K562 (cell line): ENCODE measurements around the gene TACR2. TPM values are rescaled to one million over a fixed set of nuclear protein-coding genes. Genes with fewer than 3 reads are reported as not detected.

Experiments used
- BCL6 ChIP-seq: fragments of 250-450 bp; sonication (Bioruptor Pico); IDR thresholded peaks from 2 replicates; pipeline ENCODE4 v1.4.0; 2020
- BDP1 ChIP-seq: IDR thresholded peaks from 3 replicates; pipeline ENCODE4 v1.6.1; 2011; ENCODE audit not compliant: insufficient read length, insufficient read depth
- FOSL1 ChIP-seq: fragments of 200-800 bp; sonication (Bioruptor generic); conservative IDR thresholded peaks from 2 replicates; pipeline ENCODE4 v1.6.1; 2016; ENCODE audit warnings: missing genetic modification characterization, missing compliant biosample characterization
- FOXM1 ChIP-seq, 2 experiments: fragments of 450-650 bp in 1 of 2; sonication (generic) in 1 of 2; formaldehyde crosslinking in 1 of 2; IDR thresholded peaks; 2 replicates each; pipeline versions ENCODE4 v1.6.1 to v1.9.0; 2017 to 2022; ENCODE audit warnings: low read depth in 2 of 2, mild to moderate bottlenecking in 2 of 2, missing genetic modification reagents in 1 of 2, moderate library complexity in 1 of 2
- FUS ChIP-seq: fragments of 200-400 bp; formaldehyde crosslinking; optimal IDR thresholded peaks from 2 replicates; pipeline ENCODE3; 2017; ENCODE audit warnings: low read depth, low read length
- NCOA2 ChIP-seq, 2 experiments: fragments of 450-650 bp; IDR thresholded peaks; 2 replicates each; pipeline ENCODE4 v1.6.1; 2018; ENCODE audit warnings: mild to moderate bottlenecking in 2 of 2, moderate library complexity in 1 of 2; ENCODE audit not compliant: partially characterized antibody in 2 of 2
- PRMT5 ChIP-seq: sonication (generic); formaldehyde crosslinking; IDR thresholded peaks from 2 replicates; pipeline ENCODE4 v1.5.0; 2020; ENCODE audit warnings: missing genetic modification reagents
- PTRF ChIP-seq: fragments of 450-650 bp; IDR thresholded peaks from 2 replicates; pipeline ENCODE4 v1.6.1; 2016; ENCODE audit warnings: mild to moderate bottlenecking, missing genetic modification characterization, missing compliant biosample characterization
- SREBF1 ChIP-seq: fragments of 150-350 bp; IDR thresholded peaks from 2 replicates; pipeline ENCODE4 v1.6.1; 2014; ENCODE audit warnings: antibody characterized with exemption, low read depth, low read length, borderline replicate concordance
- SRSF1 ChIP-seq: fragments of 200-400 bp; formaldehyde crosslinking; IDR thresholded peaks from 2 replicates; pipeline ENCODE4 v1.6.1; 2017; ENCODE audit warnings: mild to moderate bottlenecking, low read depth, low read length, moderate library complexity
- SUPT5H ChIP-seq: fragments of 450-650 bp; IDR thresholded peaks from 2 replicates; pipeline ENCODE4 v1.6.1; 2016
- ZNF134 ChIP-seq: fragments of 250-450 bp; sonication (Bioruptor Pico); conservative IDR thresholded peaks from 2 replicates; pipeline ENCODE4 v1.4.0; 2020
- ZNF263 ChIP-seq: sonication (generic); formaldehyde crosslinking; IDR thresholded peaks from 2 replicates; pipeline ENCODE4 v1.8.0; 2022; ENCODE audit warnings: mild to moderate bottlenecking, missing genetic modification reagents, borderline replicate concordance
- ZNF668 ChIP-seq: fragments of 250-450 bp; sonication (Bioruptor Pico); IDR thresholded peaks from 2 replicates; pipeline ENCODE4 v1.8.0; 2022; ENCODE audit warnings: mild to moderate bottlenecking, inconsistent platforms
- ZNF79 ChIP-seq: fragments of 250-450 bp; sonication (Bioruptor Pico); IDR thresholded peaks from 2 replicates; pipeline ENCODE4 v1.4.0; 2020; ENCODE audit warnings: low read depth, mild to moderate bottlenecking, moderate library complexity
- polyA plus RNA-seq, 8 experiments: library from polyadenylated mRNA; depleted of rRNA in 4 of 8; stranded (reverse) in 5 of 8; unstranded in 3 of 8; fragments of >200 nt; fragmentation: Nextera tagmentation in 2 of 8; fragmentation: Illumina TruSeq in 1 of 8; extraction: Ambion mirVana in 2 of 8; extraction: Trizol in 1 of 8; gene quantifications; 2 replicates each; pipeline versions ENCODE4 v1.2.1 to v1.2.3, GENCODE V29; 2011 to 2014; ENCODE audit warnings: inconsistent platforms in 1 of 8, missing spikeins in 1 of 8
- total RNA-seq, 7 experiments: library from RNA; depleted of rRNA in 6 of 7; stranded (reverse); fragments of >200 nt in 6 of 7; fragmentation: Illumina TruSeq in 2 of 7; extraction: Trizol in 2 of 7; gene quantifications; 2 replicates each; pipeline versions ENCODE4 v1.2.1 to v1.2.3, GENCODE V29; 2011 to 2021; ENCODE audit warnings: low replicate concordance in 1 of 7
- TF ChIP-seq, protein P1 (sequence below): sonication (generic); formaldehyde crosslinking; IDR thresholded peaks from 2 replicates; pipeline ENCODE4 v1.8.0; 2022; ENCODE audit warnings: missing genetic modification reagents, mild to moderate bottlenecking, borderline replicate concordance
- TF ChIP-seq, protein P2 (sequence below): sonication (generic); formaldehyde crosslinking; IDR thresholded peaks from 2 replicates; pipeline ENCODE4 v1.8.1; 2023; ENCODE audit warnings: mild to moderate bottlenecking, missing genetic modification reagents
- TF ChIP-seq, protein P3 (sequence below): fragments of 450-650 bp; IDR thresholded peaks from 2 replicates; pipeline ENCODE4 v1.6.1; 2016; ENCODE audit warnings: low read depth, mild to moderate bottlenecking, moderate library complexity
- TF ChIP-seq, protein P4 (sequence below): fragments of 450-650 bp; IDR thresholded peaks from 2 replicates; pipeline ENCODE4 v1.6.1; 2018; ENCODE audit not compliant: partially characterized antibody
- TF ChIP-seq, protein P5 (sequence below): fragments of 250-450 bp; sonication (Bioruptor Pico); IDR thresholded peaks from 2 replicates; pipeline ENCODE4 v1.5.0; 2021

Gene TACR2
- total and polyA plus RNA-seq, 9 of the 15 experiments (the other 6 are each of a cell fraction or from before 2014, with no cell fraction given): not detected

DNA sequence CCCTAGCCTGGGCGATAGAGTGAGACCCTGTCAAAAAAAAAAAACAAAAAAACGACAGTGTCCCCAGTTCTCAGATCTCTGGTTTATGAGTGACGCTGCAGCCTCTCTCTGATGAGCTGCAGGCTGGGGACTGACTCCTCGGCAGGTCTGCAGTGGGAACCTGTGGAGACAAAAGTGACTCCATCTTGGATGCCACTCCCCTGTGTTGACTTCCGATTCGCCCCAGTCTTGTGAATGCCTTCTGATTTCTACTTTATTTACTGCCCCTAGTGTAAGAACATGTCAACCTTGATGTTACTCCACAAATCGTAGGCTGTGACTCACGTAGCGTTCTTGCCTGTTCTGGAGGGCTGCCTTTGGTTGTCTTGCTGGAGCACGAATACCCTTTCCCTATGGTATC is 6.2 kb downstream of the TACR2 start (continued):
- TF ChIP-seq, protein P1, sequence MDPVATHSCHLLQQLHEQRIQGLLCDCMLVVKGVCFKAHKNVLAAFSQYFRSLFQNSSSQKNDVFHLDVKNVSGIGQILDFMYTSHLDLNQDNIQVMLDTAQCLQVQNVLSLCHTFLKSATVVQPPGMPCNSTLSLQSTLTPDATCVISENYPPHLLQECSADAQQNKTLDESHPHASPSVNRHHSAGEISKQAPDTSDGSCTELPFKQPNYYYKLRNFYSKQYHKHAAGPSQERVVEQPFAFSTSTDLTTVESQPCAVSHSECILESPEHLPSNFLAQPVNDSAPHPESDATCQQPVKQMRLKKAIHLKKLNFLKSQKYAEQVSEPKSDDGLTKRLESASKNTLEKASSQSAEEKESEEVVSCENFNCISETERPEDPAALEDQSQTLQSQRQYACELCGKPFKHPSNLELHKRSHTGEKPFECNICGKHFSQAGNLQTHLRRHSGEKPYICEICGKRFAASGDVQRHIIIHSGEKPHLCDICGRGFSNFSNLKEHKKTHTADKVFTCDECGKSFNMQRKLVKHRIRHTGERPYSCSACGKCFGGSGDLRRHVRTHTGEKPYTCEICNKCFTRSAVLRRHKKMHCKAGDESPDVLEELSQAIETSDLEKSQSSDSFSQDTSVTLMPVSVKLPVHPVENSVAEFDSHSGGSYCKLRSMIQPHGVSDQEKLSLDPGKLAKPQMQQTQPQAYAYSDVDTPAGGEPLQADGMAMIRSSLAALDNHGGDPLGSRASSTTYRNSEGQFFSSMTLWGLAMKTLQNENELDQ (CRISPR knock-in tag): no peak
- TF ChIP-seq ZNF134 (CRISPR knock-in tag) (no peak; the same call in 1 of the 2 replicates), PTRF (tag) (peak; percentile 93), BCL6 (CRISPR knock-in tag) (0 out of 2 replicates have a peak, but pooled peaks have one; percentile 21), ZNF79 (CRISPR knock-in tag) (peak; percentile 79; the same call in 1 of the 2 replicates), FOXM1 (IDR thresholded peaks at IDR 0.05; ENCODE audit: low read depth) (no peak), FOXM1 (CRISPR knock-in tag; IDR thresholded peaks at IDR 0.05; ENCODE audit: low read depth) (no peak), ZNF668 (CRISPR knock-in tag) (no peak), SREBF1 (no peak), SRSF1 (no peak), BDP1 (no peak), FOSL1 (tag) (no peak), NCOA2 (IDR thresholded peaks at IDR 0.05; ENCODE audit: partially characterized antibody in 2 of 2) (no peak), FUS (no peak), PRMT5 (no peak), ZNF263 (CRISPR knock-in tag) (no peak), SUPT5H (no peak)
- TF ChIP-seq, protein P2, sequence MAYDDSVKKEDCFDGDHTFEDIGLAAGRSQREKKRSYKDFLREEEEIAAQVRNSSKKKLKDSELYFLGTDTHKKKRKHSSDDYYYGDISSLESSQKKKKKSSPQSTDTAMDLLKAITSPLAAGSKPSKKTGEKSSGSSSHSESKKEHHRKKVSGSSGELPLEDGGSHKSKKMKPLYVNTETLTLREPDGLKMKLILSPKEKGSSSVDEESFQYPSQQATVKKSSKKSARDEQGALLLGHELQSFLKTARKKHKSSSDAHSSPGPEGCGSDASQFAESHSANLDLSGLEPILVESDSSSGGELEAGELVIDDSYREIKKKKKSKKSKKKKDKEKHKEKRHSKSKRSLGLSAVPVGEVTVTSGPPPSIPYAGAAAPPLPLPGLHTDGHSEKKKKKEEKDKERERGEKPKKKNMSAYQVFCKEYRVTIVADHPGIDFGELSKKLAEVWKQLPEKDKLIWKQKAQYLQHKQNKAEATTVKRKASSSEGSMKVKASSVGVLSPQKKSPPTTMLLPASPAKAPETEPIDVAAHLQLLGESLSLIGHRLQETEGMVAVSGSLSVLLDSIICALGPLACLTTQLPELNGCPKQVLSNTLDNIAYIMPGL: no peak
- TF ChIP-seq, protein P3, sequence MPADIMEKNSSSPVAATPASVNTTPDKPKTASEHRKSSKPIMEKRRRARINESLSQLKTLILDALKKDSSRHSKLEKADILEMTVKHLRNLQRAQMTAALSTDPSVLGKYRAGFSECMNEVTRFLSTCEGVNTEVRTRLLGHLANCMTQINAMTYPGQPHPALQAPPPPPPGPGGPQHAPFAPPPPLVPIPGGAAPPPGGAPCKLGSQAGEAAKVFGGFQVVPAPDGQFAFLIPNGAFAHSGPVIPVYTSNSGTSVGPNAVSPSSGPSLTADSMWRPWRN: no peak
- TF ChIP-seq, protein P4, sequence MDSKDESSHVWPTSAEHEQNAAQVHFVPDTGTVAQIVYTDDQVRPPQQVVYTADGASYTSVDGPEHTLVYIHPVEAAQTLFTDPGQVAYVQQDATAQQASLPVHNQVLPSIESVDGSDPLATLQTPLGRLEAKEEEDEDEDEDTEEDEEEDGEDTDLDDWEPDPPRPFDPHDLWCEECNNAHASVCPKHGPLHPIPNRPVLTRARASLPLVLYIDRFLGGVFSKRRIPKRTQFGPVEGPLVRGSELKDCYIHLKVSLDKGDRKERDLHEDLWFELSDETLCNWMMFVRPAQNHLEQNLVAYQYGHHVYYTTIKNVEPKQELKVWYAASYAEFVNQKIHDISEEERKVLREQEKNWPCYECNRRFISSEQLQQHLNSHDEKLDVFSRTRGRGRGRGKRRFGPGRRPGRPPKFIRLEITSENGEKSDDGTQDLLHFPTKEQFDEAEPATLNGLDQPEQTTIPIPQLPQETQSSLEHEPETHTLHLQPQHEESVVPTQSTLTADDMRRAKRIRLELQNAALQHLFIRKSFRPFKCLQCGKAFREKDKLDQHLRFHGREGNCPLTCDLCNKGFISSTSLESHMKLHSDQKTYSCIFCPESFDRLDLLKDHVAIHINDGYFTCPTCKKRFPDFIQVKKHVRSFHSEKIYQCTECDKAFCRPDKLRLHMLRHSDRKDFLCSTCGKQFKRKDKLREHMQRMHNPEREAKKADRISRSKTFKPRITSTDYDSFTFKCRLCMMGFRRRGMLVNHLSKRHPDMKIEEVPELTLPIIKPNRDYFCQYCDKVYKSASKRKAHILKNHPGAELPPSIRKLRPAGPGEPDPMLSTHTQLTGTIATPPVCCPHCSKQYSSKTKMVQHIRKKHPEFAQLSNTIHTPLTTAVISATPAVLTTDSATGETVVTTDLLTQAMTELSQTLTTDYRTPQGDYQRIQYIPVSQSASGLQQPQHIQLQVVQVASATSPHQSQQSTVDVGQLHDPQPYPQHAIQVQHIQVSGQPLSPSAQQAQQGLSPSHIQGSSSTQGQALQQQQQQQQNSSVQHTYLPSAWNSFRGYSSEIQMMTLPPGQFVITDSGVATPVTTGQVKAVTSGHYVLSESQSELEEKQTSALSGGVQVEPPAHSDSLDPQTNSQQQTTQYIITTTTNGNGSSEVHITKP: no peak
- TF ChIP-seq, protein P5, sequence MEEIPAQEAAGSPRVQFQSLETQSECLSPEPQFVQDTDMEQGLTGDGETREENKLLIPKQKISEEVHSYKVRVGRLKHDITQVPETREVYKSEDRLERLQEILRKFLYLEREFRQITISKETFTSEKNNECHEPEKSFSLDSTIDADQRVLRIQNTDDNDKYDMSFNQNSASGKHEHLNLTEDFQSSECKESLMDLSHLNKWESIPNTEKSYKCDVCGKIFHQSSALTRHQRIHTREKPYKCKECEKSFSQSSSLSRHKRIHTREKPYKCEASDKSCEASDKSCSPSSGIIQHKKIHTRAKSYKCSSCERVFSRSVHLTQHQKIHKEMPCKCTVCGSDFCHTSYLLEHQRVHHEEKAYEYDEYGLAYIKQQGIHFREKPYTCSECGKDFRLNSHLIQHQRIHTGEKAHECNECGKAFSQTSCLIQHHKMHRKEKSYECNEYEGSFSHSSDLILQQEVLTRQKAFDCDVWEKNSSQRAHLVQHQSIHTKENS (CRISPR knock-in tag): no peak
